SK-N-SH (cell line): Measurements from ENCODE around the gene LSM5. TPM values are rescaled to one million over a fixed set of nuclear protein-coding genes. Genes with fewer than 3 reads are reported as not detected.

Experiments
- CTCF ChIA-PET: fragments of 300-600, 350-600 bp; formaldehyde crosslinking; extraction: SDS; loops from one replicate; lab custom pipeline; 2021; lab: Yijun Ruan, JAX
- POLR2A ChIA-PET: fragments of 350-600 bp; sonication (Branson Sonifier 250); formaldehyde crosslinking; extraction: SDS; loops from one replicate; lab custom pipeline; 2020; ENCODE audit warnings: antibody characterized with exemption, inconsistent platforms; lab: Yijun Ruan, JAX
- DNase-seq: peaks from one replicate; pipeline ENCODE4 v3.0.0; 2012
- H2AFZ ChIP-seq: fragments of 200-600 bp; sonication (generic); 2 replicates; pipeline ENCODE4 v1.8.1; 2016; ENCODE audit warnings: antibody characterized with exemption, mild to moderate bottlenecking, low read depth
- H3F3A ChIP-seq: fragments of 200-600 bp; sonication (generic); replicated peaks from 2 replicates; pipeline ENCODE3; 2016; ENCODE audit warnings: antibody characterized with exemption, mild to moderate bottlenecking; ENCODE audit not compliant: insufficient read depth
- H3K27ac ChIP-seq, 2 experiments: fragments of 200-500 bp in 1 of 2; fragments of 200-600 bp in 1 of 2; sonication (Bioruptor generic) in 1 of 2; sonication (generic), shearing (Covaris generic) in 1 of 2; 2 replicates each; pipeline versions ENCODE4 v1.5.1 to v1.6.1; 2014 to 2016; ENCODE audit warnings: low read depth in 2 of 2, inconsistent platforms in 1 of 2, low read length in 1 of 2, mild to moderate bottlenecking in 1 of 2, mixed read lengths in 1 of 2
- H3K27me3 ChIP-seq: fragments of 200-600 bp; sonication (generic), shearing (Covaris generic); 2 replicates; pipeline ENCODE4 v1.6.1; 2016; ENCODE audit warnings: mixed run types; ENCODE audit not compliant: insufficient read depth
- H3K36me3 ChIP-seq, 2 experiments: fragments of 200-500 bp in 1 of 2; fragments of 200-600 bp in 1 of 2; sonication (Bioruptor generic) in 1 of 2; sonication (generic) in 1 of 2; replicated peaks in 1 of 2; 2 replicates each; pipeline versions ENCODE3 to v1.5.1; 2014 to 2016; ENCODE audit warnings: low read length in 1 of 2, mild to moderate bottlenecking in 1 of 2; ENCODE audit not compliant: insufficient read depth in 2 of 2, control insufficient read depth in 1 of 2
- H3K4me1 ChIP-seq, 2 experiments: fragments of 200-500 bp in 1 of 2; fragments of 200-600 bp in 1 of 2; sonication (Bioruptor generic) in 1 of 2; sonication (generic), shearing (Covaris generic) in 1 of 2; 2 replicates each; pipeline versions ENCODE4 v1.5.1 to v1.6.1; 2014 to 2016; ENCODE audit warnings: low read depth in 1 of 2, low read length in 1 of 2, mixed run types in 1 of 2; ENCODE audit not compliant: insufficient read depth in 2 of 2, control insufficient read depth in 1 of 2
- H3K4me2 ChIP-seq: fragments of 200-600 bp; sonication (generic), shearing (Covaris generic); 2 replicates; pipeline ENCODE4 v1.6.1; 2017; ENCODE audit warnings: mixed run types
- H3K4me3 ChIP-seq, 2 experiments: fragments of 200-500 bp in 1 of 2; fragments of 200-600 bp in 1 of 2; sonication (Bioruptor generic) in 1 of 2; sonication (generic), shearing (Covaris generic) in 1 of 2; 2 replicates each; pipeline versions ENCODE4 v1.5.1 to v1.8.1; 2014 to 2016; ENCODE audit warnings: low read depth in 2 of 2, inconsistent platforms in 1 of 2, low read length in 1 of 2, mild to moderate bottlenecking in 1 of 2, mixed read lengths in 1 of 2, moderate library complexity in 1 of 2
- H3K79me2 ChIP-seq: fragments of 200-600 bp; sonication (generic); 2 replicates; pipeline ENCODE4 v1.8.1; 2017; ENCODE audit warnings: mild to moderate bottlenecking; ENCODE audit not compliant: insufficient read depth
- H3K9ac ChIP-seq: fragments of 200-600 bp; sonication (generic); 2 replicates; pipeline ENCODE4 v1.6.1; 2017; ENCODE audit warnings: mixed run types
- H3K9me2 ChIP-seq: fragments of 200-600 bp; sonication (generic); 2 replicates; pipeline ENCODE4 v1.6.1; 2017; ENCODE audit warnings: mixed run types
- H3K9me3 ChIP-seq: fragments of 200-600 bp; sonication (generic); 2 replicates; pipeline ENCODE4 v1.6.1; 2017; ENCODE audit warnings: mixed run types, mild to moderate bottlenecking, moderate library complexity
- H4K20me1 ChIP-seq: fragments of 200-600 bp; sonication (generic); 2 replicates; pipeline ENCODE4 v1.6.1; 2017; ENCODE audit warnings: mild to moderate bottlenecking, mixed run types; ENCODE audit not compliant: insufficient read depth
- CTCF ChIP-seq: fragments of 200-600 bp; sonication (generic); IDR thresholded peaks from 2 replicates; pipeline ENCODE4 v1.6.1; 2017; ENCODE audit warnings: antibody characterized with exemption, mild to moderate bottlenecking, moderate library complexity
- ELF1 ChIP-seq: IDR thresholded peaks from 2 replicates; pipeline ENCODE4 v1.4.0; 2012
- EP300 ChIP-seq, 2 experiments: IDR thresholded peaks; 2 replicates each; pipeline versions ENCODE4 v1.4.0 to v1.6.1; 2012; ENCODE audit warnings: borderline replicate concordance in 1 of 2, low read depth in 1 of 2, low read length in 1 of 2
- FOXJ3 ChIP-seq: sonication (generic); formaldehyde crosslinking; IDR thresholded peaks from 2 replicates; pipeline ENCODE4 v1.5.1; 2020; ENCODE audit warnings: mild to moderate bottlenecking, missing genetic modification reagents
- GABPA ChIP-seq: IDR thresholded peaks from 2 replicates; pipeline ENCODE4 v1.4.0; 2012; ENCODE audit warnings: low read depth, mild to moderate bottlenecking
- GATA2 ChIP-seq: sonication (generic); formaldehyde crosslinking; IDR thresholded peaks from 2 replicates; pipeline ENCODE4 v1.5.0; 2020; ENCODE audit warnings: mild to moderate bottlenecking, missing genetic modification reagents
- IRF3 ChIP-seq: fragments of 150-350 bp; IDR thresholded peaks from 2 replicates; pipeline ENCODE4 v1.6.1; 2016; ENCODE audit warnings: mild to moderate bottlenecking, low read depth, low read length
- JUND ChIP-seq: IDR thresholded peaks from 2 replicates; pipeline ENCODE4 v1.4.0; 2012
- MEF2A ChIP-seq: IDR thresholded peaks from 2 replicates; pipeline ENCODE4 v1.4.0; 2012; ENCODE audit warnings: low read depth, borderline replicate concordance
- NFIC ChIP-seq: IDR thresholded peaks from 2 replicates; pipeline ENCODE4 v1.4.0; 2012; ENCODE audit warnings: borderline replicate concordance
- RCOR1 ChIP-seq: fragments of 150-350 bp; IDR thresholded peaks from 2 replicates; pipeline ENCODE4 v1.6.1; 2017; ENCODE audit warnings: antibody characterized with exemption, low read length
- REST ChIP-seq: IDR thresholded peaks from 2 replicates; pipeline ENCODE4 v1.6.1; 2012; ENCODE audit warnings: mild to moderate bottlenecking, low read depth, low read length, moderate library complexity
- RFX5 ChIP-seq: IDR thresholded peaks from 2 replicates; pipeline ENCODE4 v1.6.1; 2012; ENCODE audit warnings: mild to moderate bottlenecking, improper control_type of control experiment, low read length
- RXRA ChIP-seq: IDR thresholded peaks from 2 replicates; pipeline ENCODE4 v1.4.0; 2012; ENCODE audit warnings: low read depth, mild to moderate bottlenecking, borderline replicate concordance
- SIN3A ChIP-seq: IDR thresholded peaks from 2 replicates; pipeline ENCODE4 v1.6.1; 2012; ENCODE audit warnings: low read depth, mild to moderate bottlenecking, low read length, moderate library complexity, borderline replicate concordance
- SMC3 ChIP-seq: IDR thresholded peaks from 2 replicates; pipeline ENCODE4 v1.6.1; 2012; ENCODE audit warnings: low read depth, low read length, improper control_type of control experiment
- TAF1 ChIP-seq: IDR thresholded peaks from 2 replicates; pipeline ENCODE4 v1.6.1; 2012; ENCODE audit warnings: low read depth, mild to moderate bottlenecking, low read length, moderate library complexity, borderline replicate concordance
- WGBS: methylation state at CpG from one replicate; pipeline ENCODE4 v1.1.6; 2017; ENCODE audit warnings: low lambda C conversion rate; 5-methylcytosine and 5-hydroxymethylcytosine counted together
- polyA plus RNA-seq, 3 experiments: library from polyadenylated mRNA; depleted of rRNA; stranded (reverse); fragments of >200 nt; gene quantifications; 2 replicates each; pipeline ENCODE4 v1.2.3, GENCODE V29; 2012
- TF ChIP-seq, protein P1 (sequence below): IDR thresholded peaks from 2 replicates; pipeline ENCODE4; 2012
- TF ChIP-seq, protein P2 (sequence below): fragments of 150-350 bp; IDR thresholded peaks from 2 replicates; pipeline ENCODE4 v1.6.1; 2017; ENCODE audit warnings: antibody characterized with exemption, low read length, low read depth, borderline replicate concordance
- TF ChIP-seq, protein P3 (sequence below): IDR thresholded peaks from 2 replicates; pipeline ENCODE4 v1.4.0; 2012; ENCODE audit warnings: low read depth, borderline replicate concordance

LSM5 gene
- polyA plus RNA-seq, 1 of the 3 experiments (the other 2 are of a cell fraction): 21.2 TPM

DNA sequence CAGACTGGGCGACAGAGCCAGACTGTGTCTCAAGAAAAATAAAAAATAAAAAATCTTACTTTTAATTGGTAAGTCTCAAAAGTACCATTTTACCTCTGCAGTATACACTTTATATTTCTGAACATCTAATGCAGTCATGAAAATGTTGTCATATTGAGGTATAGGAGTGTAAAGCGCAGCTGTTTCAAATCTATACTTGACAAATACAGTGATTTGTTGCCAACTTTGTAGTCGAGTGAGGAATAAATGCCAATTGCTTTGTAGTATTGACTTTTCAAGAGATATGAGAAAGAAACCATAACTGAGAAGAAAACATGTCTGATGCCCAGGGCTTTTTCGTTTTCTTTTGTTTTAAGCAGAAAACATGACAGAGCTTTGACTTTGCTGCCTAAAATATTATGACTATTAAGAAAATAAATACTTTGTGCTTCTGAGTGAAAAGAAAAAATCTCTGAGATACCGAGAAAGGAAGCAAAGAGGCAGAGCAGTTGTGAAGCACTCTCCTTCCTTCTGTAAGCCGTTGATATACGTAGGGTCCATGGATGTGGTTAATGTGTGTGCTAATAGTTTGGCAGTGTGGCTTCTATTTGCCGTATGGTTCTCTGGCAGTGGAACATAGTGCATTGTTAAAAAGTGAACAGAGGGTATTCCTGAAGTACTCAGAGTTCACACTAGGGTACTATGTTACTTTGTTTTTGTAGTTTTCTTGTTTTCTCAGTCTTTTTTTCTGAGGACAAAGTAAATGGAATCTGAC, 43.3 kb upstream of the LSM5 start:
- Histone ChIP-seq H3K9me2 (no peaks in the 10 kb centered on the region), H3K4me3 (no peak overlapping the region), H3K27me3 (no peaks in the 10 kb centered on the region), H3K4me1 (peaks cover 0 to 7% of the 10 kb centered on the region in 2 experiments; a peak in 3 of 4 replicates), H3K27ac (no peak overlapping the region), H3K79me2 (peaks cover 76% of the 10 kb centered on the region), H3K36me3 (peaks cover 7 to 10% of the 10 kb centered on the region in 2 experiments), H2AFZ (no peak overlapping the region), H3K9ac (no peak overlapping the region), H3F3A (peaks cover 24% of the 10 kb centered on the region), H3K4me2 (no peak overlapping the region), H4K20me1 (peaks cover 44% of the 10 kb centered on the region), H3K9me3 (no peaks in the 10 kb centered on the region)
- 88% methylated on average over 8 of the region's 8 CpGs for WGBS
- CTCF ChIA-PET: no interaction called here
- no peak for DNase-seq
- TF ChIP-seq FOXJ3 (CRISPR knock-in tag) (no peak), JUND (no peak), SIN3A (no peak), NFIC (no peak), CTCF (no peak), TAF1 (no peak), RXRA (no peak), IRF3 (no peak), ELF1 (no peak), EP300 (IDR thresholded peaks at IDR 0.05; ENCODE audit: borderline replicate concordance in 1 of 2, low read depth in 1 of 2, low read length in 1 of 2) (no peak), SMC3 (no peak), RFX5 (no peak), MEF2A (no peak), REST (no peak), GATA2 (CRISPR knock-in tag) (no peak), GABPA (no peak), RCOR1 (no peak)
- TF ChIP-seq, protein P1, sequence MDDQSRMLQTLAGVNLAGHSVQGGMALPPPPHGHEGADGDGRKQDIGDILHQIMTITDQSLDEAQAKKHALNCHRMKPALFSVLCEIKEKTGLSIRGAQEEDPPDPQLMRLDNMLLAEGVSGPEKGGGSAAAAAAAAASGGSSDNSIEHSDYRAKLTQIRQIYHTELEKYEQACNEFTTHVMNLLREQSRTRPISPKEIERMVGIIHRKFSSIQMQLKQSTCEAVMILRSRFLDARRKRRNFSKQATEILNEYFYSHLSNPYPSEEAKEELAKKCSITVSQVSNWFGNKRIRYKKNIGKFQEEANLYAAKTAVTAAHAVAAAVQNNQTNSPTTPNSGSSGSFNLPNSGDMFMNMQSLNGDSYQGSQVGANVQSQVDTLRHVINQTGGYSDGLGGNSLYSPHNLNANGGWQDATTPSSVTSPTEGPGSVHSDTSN: no peak
- TF ChIP-seq, protein P2, sequence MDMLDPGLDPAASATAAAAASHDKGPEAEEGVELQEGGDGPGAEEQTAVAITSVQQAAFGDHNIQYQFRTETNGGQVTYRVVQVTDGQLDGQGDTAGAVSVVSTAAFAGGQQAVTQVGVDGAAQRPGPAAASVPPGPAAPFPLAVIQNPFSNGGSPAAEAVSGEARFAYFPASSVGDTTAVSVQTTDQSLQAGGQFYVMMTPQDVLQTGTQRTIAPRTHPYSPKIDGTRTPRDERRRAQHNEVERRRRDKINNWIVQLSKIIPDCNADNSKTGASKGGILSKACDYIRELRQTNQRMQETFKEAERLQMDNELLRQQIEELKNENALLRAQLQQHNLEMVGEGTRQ: no peak
- TF ChIP-seq, protein P3, sequence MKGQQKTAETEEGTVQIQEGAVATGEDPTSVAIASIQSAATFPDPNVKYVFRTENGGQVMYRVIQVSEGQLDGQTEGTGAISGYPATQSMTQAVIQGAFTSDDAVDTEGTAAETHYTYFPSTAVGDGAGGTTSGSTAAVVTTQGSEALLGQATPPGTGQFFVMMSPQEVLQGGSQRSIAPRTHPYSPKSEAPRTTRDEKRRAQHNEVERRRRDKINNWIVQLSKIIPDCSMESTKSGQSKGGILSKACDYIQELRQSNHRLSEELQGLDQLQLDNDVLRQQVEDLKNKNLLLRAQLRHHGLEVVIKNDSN: no peak
- POLR2A ChIA-PET: interaction anchor here (0.6 kb wide), 1 partner anchor 42 kb away, joined by 3 read pairs; no protein-coding TSS in a partner anchor
